ENCODE results near the gene NUAK1.

The NUAK1 gene

GRCh38 chr12:106113446-106113823, 25.3 kb downstream of the NUAK1 start:
- TF ChIP-seq, protein P1, sequence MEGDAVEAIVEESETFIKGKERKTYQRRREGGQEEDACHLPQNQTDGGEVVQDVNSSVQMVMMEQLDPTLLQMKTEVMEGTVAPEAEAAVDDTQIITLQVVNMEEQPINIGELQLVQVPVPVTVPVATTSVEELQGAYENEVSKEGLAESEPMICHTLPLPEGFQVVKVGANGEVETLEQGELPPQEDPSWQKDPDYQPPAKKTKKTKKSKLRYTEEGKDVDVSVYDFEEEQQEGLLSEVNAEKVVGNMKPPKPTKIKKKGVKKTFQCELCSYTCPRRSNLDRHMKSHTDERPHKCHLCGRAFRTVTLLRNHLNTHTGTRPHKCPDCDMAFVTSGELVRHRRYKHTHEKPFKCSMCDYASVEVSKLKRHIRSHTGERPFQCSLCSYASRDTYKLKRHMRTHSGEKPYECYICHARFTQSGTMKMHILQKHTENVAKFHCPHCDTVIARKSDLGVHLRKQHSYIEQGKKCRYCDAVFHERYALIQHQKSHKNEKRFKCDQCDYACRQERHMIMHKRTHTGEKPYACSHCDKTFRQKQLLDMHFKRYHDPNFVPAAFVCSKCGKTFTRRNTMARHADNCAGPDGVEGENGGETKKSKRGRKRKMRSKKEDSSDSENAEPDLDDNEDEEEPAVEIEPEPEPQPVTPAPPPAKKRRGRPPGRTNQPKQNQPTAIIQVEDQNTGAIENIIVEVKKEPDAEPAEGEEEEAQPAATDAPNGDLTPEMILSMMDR (IDR thresholded peaks at IDR 0.05; ENCODE audit: control insufficient read depth, insufficient read depth, low read depth, low read length, missing control alignments) = no peak
- DNase-seq (ENCODE audit: low read depth) = no peak
- no peak overlapping the region for H3K4me3 ChIP-seq (ENCODE audit: control insufficient read depth, low read depth, low read length)

GRCh38 chr12:106113042-106113441, 25.7 kb downstream of the NUAK1 start:
- DNase-seq (ENCODE audit: low read depth) = no peak
- TF ChIP-seq, protein P1 (IDR thresholded peaks at IDR 0.05; ENCODE audit: control insufficient read depth, insufficient read depth, low read depth, low read length, missing control alignments) = no peak
- no peak overlapping the region for H3K4me3 ChIP-seq (ENCODE audit: control insufficient read depth, low read depth, low read length)

- TF ChIP-seq, protein P1 (IDR thresholded peaks at IDR 0.05; ENCODE audit: control insufficient read depth, insufficient read depth, low read depth, low read length, missing control alignments) = no peak
- H3K4me3 ChIP-seq (ENCODE audit: control insufficient read depth, low read depth, low read length) = no peak overlapping the region
- DNase-seq (ENCODE audit: low read depth) = no peak
Measured at GRCh38 chr12:106112145-106112821, 26.5 kb downstream of the NUAK1 start.

DNA sequence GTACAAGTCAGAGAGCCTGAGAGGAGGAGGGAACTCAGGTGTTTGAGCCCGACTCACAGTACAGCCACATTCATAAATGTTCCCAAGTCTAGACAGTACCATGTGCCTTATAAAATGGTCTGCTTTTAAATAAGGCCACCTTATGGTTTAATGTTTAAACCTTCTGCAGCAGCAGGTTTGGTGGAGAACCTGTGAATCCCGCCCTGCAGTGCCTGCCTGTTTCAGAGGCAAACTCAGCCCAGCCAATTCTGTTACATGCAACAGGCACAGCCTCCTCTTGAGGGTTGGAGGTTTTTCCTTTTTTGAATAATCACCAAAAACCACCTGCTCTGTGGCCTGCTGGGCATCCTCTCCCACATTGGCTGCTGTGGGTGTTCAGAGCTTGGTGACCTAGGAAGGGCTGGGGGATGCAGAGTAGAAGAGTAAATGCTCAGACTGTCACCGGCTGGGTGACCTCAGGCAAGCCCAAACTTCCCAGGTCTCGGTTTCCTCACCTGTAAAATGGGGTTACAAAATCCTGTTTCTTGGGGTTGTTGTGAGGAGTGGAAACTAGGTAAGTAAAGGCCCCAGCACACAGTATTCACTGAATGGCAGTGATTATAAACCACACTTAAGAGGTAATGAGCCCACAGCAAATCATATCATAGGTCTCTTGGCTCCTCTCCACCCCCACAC, 28.0 kb downstream of the NUAK1 start:
- no peak for DNase-seq (ENCODE audit: low read depth)
- H3K4me3 ChIP-seq (ENCODE audit: control insufficient read depth, low read depth, low read length) = no peak overlapping the region
- TF ChIP-seq, protein P1 (IDR thresholded peaks at IDR 0.05; ENCODE audit: control insufficient read depth, insufficient read depth, low read depth, low read length, missing control alignments) = no peak

DNA sequence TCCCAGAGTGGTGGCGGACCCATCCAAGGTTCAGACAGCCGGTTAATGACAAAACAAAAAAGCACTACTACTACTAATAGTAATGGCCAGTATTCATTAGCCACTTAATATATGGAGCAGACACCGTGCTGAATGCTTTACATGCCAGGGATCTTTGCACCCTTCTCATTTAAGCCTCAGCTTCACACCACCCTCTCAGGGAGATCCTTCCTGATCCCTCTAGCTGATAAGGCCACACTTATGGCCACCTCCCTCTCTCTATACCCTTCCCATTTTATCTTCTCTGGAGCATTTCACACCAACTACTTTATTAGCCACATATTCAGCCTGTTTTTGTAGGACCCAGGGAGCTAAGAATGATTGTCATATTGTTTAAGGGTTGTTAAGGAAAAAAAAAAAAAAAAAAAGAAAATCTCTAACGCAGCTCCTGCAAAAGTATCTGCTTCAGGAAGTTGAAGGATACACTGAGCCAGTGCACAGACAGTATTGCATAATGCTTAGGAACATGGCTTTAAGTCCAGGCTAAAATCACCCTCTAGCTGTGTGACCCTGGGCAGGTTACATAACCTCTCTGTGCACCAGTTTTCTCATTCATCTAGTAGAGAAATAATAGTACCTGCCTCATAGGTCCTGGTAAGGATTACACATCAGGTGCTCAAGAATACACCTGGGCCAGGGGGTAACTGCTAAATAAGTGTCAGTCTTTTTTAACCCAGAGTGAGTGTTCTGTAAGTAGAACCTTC, 29.4 kb downstream of the NUAK1 start:
- no peak for DNase-seq (ENCODE audit: low read depth)
- TF ChIP-seq, protein P1 (IDR thresholded peaks at IDR 0.05; ENCODE audit: control insufficient read depth, insufficient read depth, low read depth, low read length, missing control alignments) = no peak
- no peak overlapping the region for H3K4me3 ChIP-seq (ENCODE audit: control insufficient read depth, low read depth, low read length)

DNA sequence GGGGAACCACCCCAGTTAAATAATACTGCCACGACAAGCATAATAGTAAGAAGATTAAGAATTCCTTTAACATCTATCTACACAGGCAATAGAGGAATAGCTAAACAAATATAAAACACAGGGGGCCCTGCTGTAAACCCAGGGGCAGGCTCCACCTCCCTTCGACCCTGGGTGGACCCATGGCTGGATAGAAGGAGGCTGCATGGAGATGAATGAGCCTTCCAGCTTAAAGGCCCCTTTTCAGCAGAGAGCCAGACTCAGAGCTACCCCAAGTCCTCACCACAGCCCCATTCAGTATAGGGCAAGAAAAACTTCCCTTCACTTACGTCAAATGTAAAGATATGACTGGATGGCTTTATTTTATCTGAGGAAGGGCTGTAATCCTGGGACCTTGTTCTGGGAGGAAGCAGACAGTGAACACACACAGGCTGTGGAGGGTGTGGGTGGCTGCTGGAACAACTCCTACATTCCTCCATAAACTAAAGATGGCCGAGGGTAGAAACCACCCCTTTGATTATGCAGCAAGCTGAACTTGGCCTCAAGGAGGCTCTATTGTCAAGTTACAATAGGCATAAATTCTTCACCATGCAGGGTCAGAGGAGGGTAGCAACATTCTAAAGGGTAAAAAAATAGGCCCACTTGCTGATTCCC, 30.4 kb downstream of the NUAK1 start:
- TF ChIP-seq, protein P1 (IDR thresholded peaks at IDR 0.05; ENCODE audit: control insufficient read depth, insufficient read depth, low read depth, low read length, missing control alignments) = peak; percentile 20
- H3K4me3 ChIP-seq (ENCODE audit: control insufficient read depth, low read depth, low read length) = no peak overlapping the region
- no peak for DNase-seq (ENCODE audit: low read depth)

Data from AG09309 (cell line).